Stimulated activated CD4-positive, alpha-beta T cell treated with anti-CD3 and anti-CD28 coated beads, TNF-alpha, amount 100 ng/mL, for 24 hours (primary cell): ENCODE data around the gene DLG3.
"Not testable (repeated sequence)": the region's sequence is repeated elsewhere in the genome, so short reads cannot be mapped to it uniquely, and the experiment has no call there.

Source experiments
- DNase-seq, 3 experiments: peaks; one replicate each; pipeline ENCODE4 v3.0.0-alpha.2; 2020; ENCODE audit warnings: low read depth in 3 of 3

The DLG3 gene

GRCh38 chrX:70444326-70444945 lies at the start of gene DLG3:
Gene DLG3, plus strand, starts transcription at chrX:70444835. Its CDS starts 367 bp downstream, at chrX:70445202.
- DNase-seq = no peak

GRCh38 chrX:70398899-70399298 lies 45.7 kb upstream of the DLG3 start:
- DNase-seq = no peak

- DNase-seq = not testable (repeated sequence)
Observed at GRCh38 chrX:70400181-70400580, 44.5 kb upstream of the DLG3 start.

GRCh38 chrX:70402721-70403120 lies 41.9 kb upstream of the DLG3 start:
- no peak for DNase-seq

- DNase-seq = no peak
Observed at GRCh38 chrX:70405003-70405402, 39.6 kb upstream of the DLG3 start.

- no peak for DNase-seq
Observed at GRCh38 chrX:70410921-70411320, 33.7 kb upstream of the DLG3 start.

- DNase-seq = no peak
Observed at GRCh38 chrX:70411475-70411874, 33.2 kb upstream of the DLG3 start.

GRCh38 chrX:70421618-70422017 lies 23.0 kb upstream of the DLG3 start:
- no peak for DNase-seq

GRCh38 chrX:70422851-70423341 lies 21.7 kb upstream of the DLG3 start, which contains the start of gene GDPD2:
Gene GDPD2, plus strand, starts transcription at chrX:70423314. Its CDS starts 1,671 bp downstream, at chrX:70424985.
- no peak for DNase-seq

- DNase-seq = no peak
Observed at GRCh38 chrX:70423936-70424675, 20.5 kb upstream of the DLG3 start.

- no peak for DNase-seq
Observed at GRCh38 chrX:70424801-70425200, 19.8 kb upstream of the DLG3 start.

- DNase-seq = no peak
Observed at GRCh38 chrX:70426286-70427278, 18.1 kb upstream of the DLG3 start.

GRCh38 chrX:70427365-70427764 lies 17.3 kb upstream of the DLG3 start:
- DNase-seq = no peak

- no peak for DNase-seq
Observed at GRCh38 chrX:70429759-70430158, 14.9 kb upstream of the DLG3 start.

- DNase-seq = no peak
Observed at GRCh38 chrX:70432936-70433847, 11.4 kb upstream of the DLG3 start.

- DNase-seq = peak; percentile 33 to 67 (median 40)
Observed at GRCh38 chrX:70433848-70434351, 10.7 kb upstream of the DLG3 start.

GRCh38 chrX:70434352-70434866 lies 10.2 kb upstream of the DLG3 start:
- DNase-seq = peak; percentile 28 to 77 (median 41)

- no peak for DNase-seq
Observed at GRCh38 chrX:70434914-70435586, 9.6 kb upstream of the DLG3 start.

GRCh38 chrX:70436343-70436742 lies 8.3 kb upstream of the DLG3 start:
- no peak for DNase-seq

GRCh38 chrX:70437011-70437410 lies 7.6 kb upstream of the DLG3 start:
- no peak for DNase-seq
